Measurements from ENCODE around the gene A1CF.
"Not testable (repeated sequence)": the region's sequence is repeated elsewhere in the genome, so short reads cannot be mapped to it uniquely, and the experiment has no call there.

The A1CF gene

GRCh38 chr10:50885097-50885859, at the start of gene A1CF:
A1CF (minus strand) TSS chr10:50885627; CDS start chr10:50859940, 25,687 bp downstream.
- no peaks in the 10 kb centered on the region for H3K4me1 ChIP-seq (ENCODE audit: control insufficient read depth, insufficient read depth, low read length)
- H3K27me3 ChIP-seq (replicated peaks; ENCODE audit: control insufficient read depth, insufficient read depth, low read length): no peaks in the 10 kb centered on the region
- no peaks in the 10 kb centered on the region for H3K36me3 ChIP-seq (ENCODE audit: control insufficient read depth, insufficient read depth, low read length, severe bottlenecking)
- DNase-seq (ENCODE audit: low read depth): no peak
- H3K9ac ChIP-seq (ENCODE audit: low read length): no peak within 1 kb of the TSS
- no peaks in the 10 kb centered on the region for H3K9me3 ChIP-seq (ENCODE audit: control insufficient read depth, low read length)
- H3K4me3 ChIP-seq (ENCODE audit: low read length): no peak within 1 kb of the TSS

- Histone ChIP-seq H3K36me3 (ENCODE audit: control insufficient read depth, insufficient read depth, low read length, severe bottlenecking) (no peaks in the 10 kb centered on the region), H3K9ac (ENCODE audit: low read length) (no peak overlapping the region), H3K4me3 (ENCODE audit: low read length) (no peak overlapping the region), H3K27me3 (replicated peaks; ENCODE audit: control insufficient read depth, insufficient read depth, low read length) (no peaks in the 10 kb centered on the region), H3K4me1 (ENCODE audit: control insufficient read depth, insufficient read depth, low read length) (peaks cover 23% of the 10 kb centered on the region), H3K9me3 (ENCODE audit: control insufficient read depth, low read length) (no peaks in the 10 kb centered on the region)
- no peak for DNase-seq (ENCODE audit: low read depth)
These were observed 46.6 kb upstream of the A1CF start for GRCh38 chr10:50931948-50932431.

GRCh38 chr10:50929670-50930069, 44.2 kb upstream of the A1CF start:
- Histone ChIP-seq H3K4me3 (ENCODE audit: low read length) (no peak overlapping the region), H3K27me3 (replicated peaks; ENCODE audit: control insufficient read depth, insufficient read depth, low read length) (no peaks in the 10 kb centered on the region), H3K9me3 (ENCODE audit: control insufficient read depth, low read length) (no peaks in the 10 kb centered on the region), H3K4me1 (ENCODE audit: control insufficient read depth, insufficient read depth, low read length) (peaks cover 10% of the 10 kb centered on the region), H3K36me3 (ENCODE audit: control insufficient read depth, insufficient read depth, low read length, severe bottlenecking) (no peaks in the 10 kb centered on the region), H3K9ac (ENCODE audit: low read length) (no peak overlapping the region)
- no peak for DNase-seq (ENCODE audit: low read depth)

GRCh38 chr10:50928190-50928552, 42.7 kb upstream of the A1CF start:
- no peak for DNase-seq (ENCODE audit: low read depth)
- no peak overlapping the region for H3K4me3 ChIP-seq (ENCODE audit: low read length)
- H3K9ac ChIP-seq (ENCODE audit: low read length): no peak overlapping the region
- peaks cover 10% of the 10 kb centered on the region for H3K4me1 ChIP-seq (ENCODE audit: control insufficient read depth, insufficient read depth, low read length)
- H3K27me3 ChIP-seq (replicated peaks; ENCODE audit: control insufficient read depth, insufficient read depth, low read length): no peaks in the 10 kb centered on the region
- no peaks in the 10 kb centered on the region for H3K36me3 ChIP-seq (ENCODE audit: control insufficient read depth, insufficient read depth, low read length, severe bottlenecking)
- H3K9me3 ChIP-seq (ENCODE audit: control insufficient read depth, low read length): peaks cover 8% of the 10 kb centered on the region

- no peaks in the 10 kb centered on the region for H3K27me3 ChIP-seq (replicated peaks; ENCODE audit: control insufficient read depth, insufficient read depth, low read length)
- DNase-seq (ENCODE audit: low read depth): no peak
These were observed 42.2 kb upstream of the A1CF start for GRCh38 chr10:50927522-50928189.

GRCh38 chr10:50923471-50923870, 38.0 kb upstream of the A1CF start:
- H3K4me3 ChIP-seq (ENCODE audit: low read length); H3K27me3 ChIP-seq (replicated peaks; ENCODE audit: control insufficient read depth, insufficient read depth, low read length); H3K9ac ChIP-seq (ENCODE audit: low read length); DNase-seq (ENCODE audit: low read depth); H3K4me1 ChIP-seq (ENCODE audit: control insufficient read depth, insufficient read depth, low read length); H3K36me3 ChIP-seq (ENCODE audit: control insufficient read depth, insufficient read depth, low read length, severe bottlenecking): not testable (repeated sequence)
- H3K9me3 ChIP-seq (ENCODE audit: control insufficient read depth, low read length): peaks cover 11% of the 10 kb centered on the region

More at GRCh38 chr10:50927522-50928189, 42.2 kb upstream of the A1CF start:
- no peak overlapping the region for H3K4me3 ChIP-seq (ENCODE audit: low read length)
- peaks cover 10% of the 10 kb centered on the region for H3K4me1 ChIP-seq (ENCODE audit: control insufficient read depth, insufficient read depth, low read length)
- H3K9ac ChIP-seq (ENCODE audit: low read length): no peak overlapping the region
- no peaks in the 10 kb centered on the region for H3K36me3 ChIP-seq (ENCODE audit: control insufficient read depth, insufficient read depth, low read length, severe bottlenecking)
- peaks cover 11% of the 10 kb centered on the region for H3K9me3 ChIP-seq (ENCODE audit: control insufficient read depth, low read length)

- H3K9me3 ChIP-seq (ENCODE audit: control insufficient read depth, low read length): peaks cover 11% of the 10 kb centered on the region
- H3K27me3 ChIP-seq (replicated peaks; ENCODE audit: control insufficient read depth, insufficient read depth, low read length): no peaks in the 10 kb centered on the region
- H3K4me1 ChIP-seq (ENCODE audit: control insufficient read depth, insufficient read depth, low read length): peaks cover 11% of the 10 kb centered on the region
- no peak overlapping the region for H3K9ac ChIP-seq (ENCODE audit: low read length)
- H3K4me3 ChIP-seq (ENCODE audit: low read length): no peak overlapping the region
- H3K36me3 ChIP-seq (ENCODE audit: control insufficient read depth, insufficient read depth, low read length, severe bottlenecking): no peaks in the 10 kb centered on the region
- DNase-seq (ENCODE audit: low read depth): no peak
These were observed 33.6 kb upstream of the A1CF start for GRCh38 chr10:50919010-50919409.

- Histone ChIP-seq H3K4me1 (ENCODE audit: control insufficient read depth, insufficient read depth, low read length) (peaks cover 11% of the 10 kb centered on the region), H3K36me3 (ENCODE audit: control insufficient read depth, insufficient read depth, low read length, severe bottlenecking) (no peaks in the 10 kb centered on the region), H3K9ac (ENCODE audit: low read length) (no peak overlapping the region), H3K9me3 (ENCODE audit: control insufficient read depth, low read length) (peaks cover 7% of the 10 kb centered on the region), H3K27me3 (replicated peaks; ENCODE audit: control insufficient read depth, insufficient read depth, low read length) (no peaks in the 10 kb centered on the region), H3K4me3 (ENCODE audit: low read length) (no peak overlapping the region)
- DNase-seq (ENCODE audit: low read depth): no peak
These were observed 33.1 kb upstream of the A1CF start for GRCh38 chr10:50918529-50918928.

GRCh38 chr10:50917486-50917885, 32.1 kb upstream of the A1CF start:
- Histone ChIP-seq H3K4me3 (ENCODE audit: low read length) (peak overlapping the region; percentile 45), H3K36me3 (ENCODE audit: control insufficient read depth, insufficient read depth, low read length, severe bottlenecking) (no peaks in the 10 kb centered on the region), H3K27me3 (replicated peaks; ENCODE audit: control insufficient read depth, insufficient read depth, low read length) (no peaks in the 10 kb centered on the region), H3K4me1 (ENCODE audit: control insufficient read depth, insufficient read depth, low read length) (peaks cover 11% of the 10 kb centered on the region), H3K9ac (ENCODE audit: low read length) (no peak overlapping the region), H3K9me3 (ENCODE audit: control insufficient read depth, low read length) (no peaks in the 10 kb centered on the region)
- peak; percentile 75 for DNase-seq (ENCODE audit: low read depth)

GRCh38 chr10:50909334-50910014, 24.0 kb upstream of the A1CF start:
- H3K4me1 ChIP-seq (ENCODE audit: control insufficient read depth, insufficient read depth, low read length): no peaks in the 10 kb centered on the region
- no peak for DNase-seq (ENCODE audit: low read depth)
- no peak overlapping the region for H3K9ac ChIP-seq (ENCODE audit: low read length)

GRCh38 chr10:50908366-50908765, 22.9 kb upstream of the A1CF start:
- Histone ChIP-seq H3K9me3 (ENCODE audit: control insufficient read depth, low read length) (no peaks in the 10 kb centered on the region), H3K27me3 (replicated peaks; ENCODE audit: control insufficient read depth, insufficient read depth, low read length) (no peaks in the 10 kb centered on the region)
- DNase-seq (ENCODE audit: low read depth): no peak

More at GRCh38 chr10:50909334-50910014, 24.0 kb upstream of the A1CF start:
- Histone ChIP-seq H3K9me3 (ENCODE audit: control insufficient read depth, low read length) (no peaks in the 10 kb centered on the region), H3K36me3 (ENCODE audit: control insufficient read depth, insufficient read depth, low read length, severe bottlenecking) (no peaks in the 10 kb centered on the region), H3K4me3 (ENCODE audit: low read length) (no peak overlapping the region), H3K27me3 (replicated peaks; ENCODE audit: control insufficient read depth, insufficient read depth, low read length) (no peaks in the 10 kb centered on the region)

More at GRCh38 chr10:50908366-50908765, 22.9 kb upstream of the A1CF start:
- no peaks in the 10 kb centered on the region for H3K36me3 ChIP-seq (ENCODE audit: control insufficient read depth, insufficient read depth, low read length, severe bottlenecking)
- no peak overlapping the region for H3K9ac ChIP-seq (ENCODE audit: low read length)
- no peak overlapping the region for H3K4me3 ChIP-seq (ENCODE audit: low read length)
- H3K4me1 ChIP-seq (ENCODE audit: control insufficient read depth, insufficient read depth, low read length): no peaks in the 10 kb centered on the region

All from adipocyte (in vitro differentiated cells).